GM12891 (cell line): ENCODE measurements around the gene ATP6V1C2.

ENCODE experiments used
- DNase-seq: peaks from one replicate; pipeline ENCODE4 v3.0.0; 2011; ENCODE audit warnings: low spot score; ENCODE audit not compliant: insufficient read length
- FAIRE-seq: peaks from 2 replicates; lab custom pipeline; 2011; peaks lifted over from hg19 to GRCh38; lab: Jason Lieb, UNC
- PAX5 ChIP-seq: IDR thresholded peaks from 2 replicates; pipeline ENCODE4 v1.6.1; 2011; ENCODE audit warnings: low read length, moderate library complexity, mild to moderate bottlenecking; ENCODE audit not compliant: insufficient read depth, severe bottlenecking
- POLR2A ChIP-seq: IDR thresholded peaks from 2 replicates; pipeline ENCODE4 v1.6.1; 2011; ENCODE audit warnings: low read depth, low read length, control low read depth
- POLR2AphosphoS5 ChIP-seq: IDR thresholded peaks from 2 replicates; pipeline ENCODE4 v1.6.1; 2011; ENCODE audit warnings: low read depth, low read length, control low read depth
- POU2F2 ChIP-seq: IDR thresholded peaks from 2 replicates; pipeline ENCODE4 v1.6.1; 2011; ENCODE audit warnings: low read depth, mild to moderate bottlenecking, control low read depth, low read length, moderate library complexity
- SPI1 ChIP-seq: IDR thresholded peaks from 2 replicates; pipeline ENCODE4 v1.6.1; 2011; ENCODE audit warnings: low read depth, low read length, control low read depth
- TAF1 ChIP-seq: IDR thresholded peaks from 2 replicates; pipeline ENCODE4 v1.6.1; 2011; ENCODE audit warnings: low read depth, low read length, control low read depth

Gene ATP6V1C2

GRCh38 chr2:10700078-10700803 lies 21.2 kb upstream of the ATP6V1C2 start:
- no peak for DNase-seq
- FAIRE-seq = no peak
- TF ChIP-seq POLR2AphosphoS5 = no peak
- TF ChIP-seq TAF1 = no peak
- TF ChIP-seq POU2F2 = no peak
- TF ChIP-seq PAX5 = no peak
- TF ChIP-seq SPI1 = no peak
- no peak for TF ChIP-seq POLR2A

- TF ChIP-seq TAF1 (no peak), POLR2AphosphoS5 (no peak), POU2F2 (no peak), PAX5 (no peak), POLR2A (no peak), SPI1 (no peak)
- no peak for FAIRE-seq
- no peak for DNase-seq
Measured at GRCh38 chr2:10704034-10704594, 17.3 kb upstream of the ATP6V1C2 start.

- TF ChIP-seq PAX5 = no peak
- DNase-seq (no peak), FAIRE-seq (no peak)
Measured at GRCh38 chr2:10706033-10706432, 15.4 kb upstream of the ATP6V1C2 start.

- FAIRE-seq (no peak), DNase-seq (no peak)
- TF ChIP-seq TAF1 (no peak), POU2F2 (no peak), POLR2AphosphoS5 (no peak), SPI1 (no peak), POLR2A (no peak)
Measured at GRCh38 chr2:10707831-10708230, 13.6 kb upstream of the ATP6V1C2 start.

- DNase-seq (no peak), FAIRE-seq (no peak)
- TF ChIP-seq POLR2A (no peak), POU2F2 (no peak), TAF1 (no peak), SPI1 (no peak), POLR2AphosphoS5 (no peak), PAX5 (no peak)
Measured at GRCh38 chr2:10709290-10709939, 12.0 kb upstream of the ATP6V1C2 start.

- no peak for TF ChIP-seq POU2F2
- TF ChIP-seq POLR2AphosphoS5 = no peak
- TF ChIP-seq POLR2A = no peak
- TF ChIP-seq SPI1 = no peak
- TF ChIP-seq PAX5 = no peak
- no peak for TF ChIP-seq TAF1
- FAIRE-seq = no peak
- DNase-seq = no peak
Measured at GRCh38 chr2:10712185-10712809, 9.1 kb upstream of the ATP6V1C2 start.

- FAIRE-seq (no peak), DNase-seq (no peak)
- TF ChIP-seq POLR2AphosphoS5 (no peak), POU2F2 (no peak), TAF1 (no peak), POLR2A (no peak), PAX5 (no peak), SPI1 (no peak)
Measured at GRCh38 chr2:10716581-10716980, 4.8 kb upstream of the ATP6V1C2 start.

GRCh38 chr2:10717628-10718027 lies 3.8 kb upstream of the ATP6V1C2 start:
- no peak for DNase-seq
- FAIRE-seq = no peak
- no peak for TF ChIP-seq POLR2A
- no peak for TF ChIP-seq POLR2AphosphoS5
- no peak for TF ChIP-seq TAF1
- no peak for TF ChIP-seq PAX5
- TF ChIP-seq SPI1 = no peak

- TF ChIP-seq PAX5 = no peak
- TF ChIP-seq POLR2A = no peak
- FAIRE-seq = no peak
- no peak for DNase-seq
Measured at GRCh38 chr2:10720306-10720705, 1.1 kb upstream of the ATP6V1C2 start.
